HTR-8/SVneo (cell line): ENCODE results near the gene NIPAL3.
"Not testable (repeated sequence)": the region's sequence is repeated elsewhere in the genome, so short reads cannot be mapped to it uniquely, and the experiment has no call there.

ENCODE experiments used
- DNase-seq: peaks from one replicate; pipeline ENCODE4 v3.0.0; 2011; ENCODE audit warnings: low spot score, mixed read lengths; ENCODE audit not compliant: insufficient read length
- FAIRE-seq: peaks from 2 replicates; lab custom pipeline; 2011; peaks lifted over from hg19 to GRCh38; lab: Jason Lieb, UNC

Gene NIPAL3

GRCh38 chr1:24420547-24420946 is 4.9 kb downstream of the NIPAL3 start:
- FAIRE-seq, result no peak
- no peak for DNase-seq

GRCh38 chr1:24421502-24421901 is 5.9 kb downstream of the NIPAL3 start:
- FAIRE-seq, result no peak

GRCh38 chr1:24424207-24424606 is 8.6 kb downstream of the NIPAL3 start:
- FAIRE-seq, result no peak
- DNase-seq, result no peak

More at GRCh38 chr1:24421502-24421901, 5.9 kb downstream of the NIPAL3 start:
- DNase-seq, result no peak

GRCh38 chr1:24424990-24425389 is 9.4 kb downstream of the NIPAL3 start:
- FAIRE-seq (no peak), DNase-seq (no peak)

- DNase-seq (no peak), FAIRE-seq (no peak)
These were observed 9.8 kb downstream of the NIPAL3 start for GRCh38 chr1:24425441-24425840.

- DNase-seq, result no peak
- no peak for FAIRE-seq
These were observed 10.3 kb downstream of the NIPAL3 start for GRCh38 chr1:24425922-24426321.

GRCh38 chr1:24426744-24427544 is 11.3 kb downstream of the NIPAL3 start:
- FAIRE-seq, result no peak
- no peak for DNase-seq

GRCh38 chr1:24427545-24427862 is 11.9 kb downstream of the NIPAL3 start:
- FAIRE-seq, result no peak
- DNase-seq, result no peak

GRCh38 chr1:24435782-24436365 is 20.3 kb downstream of the NIPAL3 start:
- no peak for FAIRE-seq
- no peak for DNase-seq

GRCh38 chr1:24437631-24438396 is 22.2 kb downstream of the NIPAL3 start:
- no peak for DNase-seq
- FAIRE-seq, result no peak

- FAIRE-seq (no peak), DNase-seq (no peak)
These were observed 22.9 kb downstream of the NIPAL3 start for GRCh38 chr1:24438423-24438901.

- FAIRE-seq (no peak), DNase-seq (no peak)
These were observed 24.8 kb downstream of the NIPAL3 start for GRCh38 chr1:24440436-24440835.

- FAIRE-seq, result no peak
- DNase-seq, result no peak
These were observed 25.9 kb downstream of the NIPAL3 start for GRCh38 chr1:24441480-24441879.

GRCh38 chr1:24441996-24442668 is 26.5 kb downstream of the NIPAL3 start:
- DNase-seq (no peak), FAIRE-seq (no peak)

- FAIRE-seq (no peak), DNase-seq (no peak)
These were observed 27.2 kb downstream of the NIPAL3 start for GRCh38 chr1:24442764-24443163.

- FAIRE-seq (no peak), DNase-seq (peak; percentile 10)
These were observed 27.6 kb downstream of the NIPAL3 start for GRCh38 chr1:24443241-24443656.

- not testable (repeated sequence) for DNase-seq, FAIRE-seq
These were observed 30.8 kb downstream of the NIPAL3 start for GRCh38 chr1:24446446-24446845.

- no peak for DNase-seq
- FAIRE-seq, result no peak
These were observed 34.7 kb downstream of the NIPAL3 start for GRCh38 chr1:24450316-24450715.

GRCh38 chr1:24450857-24451397 is 35.3 kb downstream of the NIPAL3 start:
- FAIRE-seq (no peak), DNase-seq (no peak)

GRCh38 chr1:24451746-24452145 is 36.1 kb downstream of the NIPAL3 start:
- DNase-seq (no peak), FAIRE-seq (no peak)
